KG1 (cell line): ENCODE measurements around the gene ATP5MG.
"Not testable (repeated sequence)": the region's sequence is repeated elsewhere in the genome, so short reads cannot be mapped to it uniquely, and the experiment has no call there.

Experiments used
- DNase-seq: peaks from one replicate; lab custom pipeline; 2025; lab: John Stamatoyannopoulos, UW

The ATP5MG gene, protein sequence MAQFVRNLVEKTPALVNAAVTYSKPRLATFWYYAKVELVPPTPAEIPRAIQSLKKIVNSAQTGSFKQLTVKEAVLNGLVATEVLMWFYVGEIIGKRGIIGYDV

DNA sequence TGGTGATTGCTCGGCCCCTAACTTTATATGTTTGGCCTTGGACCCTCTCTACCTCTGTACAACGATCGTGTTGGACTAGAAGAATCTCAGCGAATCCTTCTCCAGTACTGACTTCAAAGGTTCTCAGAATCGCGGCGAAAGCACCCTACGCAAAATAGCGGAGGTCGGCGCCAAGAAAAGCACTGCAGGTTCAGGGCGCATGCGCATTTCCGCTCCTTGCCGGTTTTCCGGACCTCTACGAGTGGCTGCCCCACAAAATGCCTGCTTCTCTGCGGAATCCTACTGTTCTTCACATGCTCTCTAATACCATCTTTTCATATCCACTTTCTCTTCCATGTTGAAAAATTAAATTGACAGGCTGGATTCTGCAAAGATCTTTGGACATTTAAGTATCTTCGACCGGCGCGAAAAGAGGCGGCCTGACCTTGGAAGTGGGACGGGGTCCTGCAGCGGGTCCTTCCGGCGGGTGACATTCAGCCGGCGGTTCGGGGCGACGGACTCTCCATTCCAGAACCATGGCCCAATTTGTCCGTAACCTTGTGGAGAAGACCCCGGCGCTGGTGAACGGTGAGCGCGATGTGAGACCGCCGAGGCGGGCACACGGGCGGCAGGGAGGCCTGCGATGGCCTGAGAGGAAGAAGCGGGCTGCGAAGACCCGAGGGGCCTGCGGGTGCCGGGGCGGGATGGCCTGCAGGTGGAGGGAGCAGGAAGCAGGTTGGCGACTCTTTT, at the start of gene ATP5MG:
TSS of gene ATP5MG (plus strand) at position 456 of the 729 bp plus-strand sequence. CDS start at position 516, 60 bp downstream.
- DNase-seq, result peak; percentile 100

DNA sequence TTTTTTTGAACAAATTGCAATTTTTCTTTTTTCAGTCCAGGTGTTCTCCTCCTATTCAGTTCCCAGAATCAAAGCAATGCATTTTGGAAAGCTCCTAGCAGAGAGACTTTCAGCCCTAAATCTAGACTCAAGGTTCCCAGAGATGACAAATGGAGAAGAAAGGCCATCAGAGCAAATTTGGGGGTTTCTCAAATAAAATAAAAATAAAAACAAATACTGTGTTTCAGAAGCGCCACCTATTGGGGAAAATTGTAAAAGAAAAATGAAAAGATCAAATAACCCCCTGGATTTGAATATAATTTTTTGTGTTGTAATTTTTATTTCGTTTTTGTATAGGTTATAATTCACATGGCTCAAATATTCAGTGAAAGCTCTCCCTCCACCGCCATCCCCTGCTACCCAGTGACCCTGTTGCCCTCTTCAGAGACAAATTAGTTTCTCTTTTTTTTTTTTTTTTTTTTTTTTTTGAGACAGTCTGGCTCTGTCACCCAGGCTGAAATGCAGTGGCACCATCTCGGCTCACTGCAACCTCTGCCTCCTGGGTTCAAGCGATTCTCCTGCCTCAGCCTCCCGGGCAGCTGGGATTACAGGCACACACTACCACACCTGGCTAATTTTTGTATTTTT, 48.2 kb upstream of the ATP5MG start:
- peak; percentile 78 for DNase-seq

DNA sequence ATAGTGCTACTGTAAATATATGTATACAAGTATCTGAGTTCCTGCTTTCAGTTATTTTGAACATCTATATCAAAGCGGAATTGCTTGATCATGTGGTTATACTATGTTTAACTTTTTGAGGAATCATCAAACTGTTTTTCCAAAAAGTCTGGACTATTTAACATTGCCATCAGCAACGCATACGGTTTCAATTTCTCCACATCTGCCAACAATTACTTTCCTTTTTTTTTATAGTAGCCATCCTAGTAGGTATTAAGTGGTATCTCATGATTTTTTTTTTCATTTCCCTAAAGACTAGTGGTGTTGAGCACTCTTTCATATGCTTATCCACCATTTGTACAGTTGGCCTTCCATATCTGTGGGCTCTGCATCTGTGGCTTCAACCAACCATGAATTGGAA, 43.3 kb upstream of the ATP5MG start:
- no peak for DNase-seq

DNA sequence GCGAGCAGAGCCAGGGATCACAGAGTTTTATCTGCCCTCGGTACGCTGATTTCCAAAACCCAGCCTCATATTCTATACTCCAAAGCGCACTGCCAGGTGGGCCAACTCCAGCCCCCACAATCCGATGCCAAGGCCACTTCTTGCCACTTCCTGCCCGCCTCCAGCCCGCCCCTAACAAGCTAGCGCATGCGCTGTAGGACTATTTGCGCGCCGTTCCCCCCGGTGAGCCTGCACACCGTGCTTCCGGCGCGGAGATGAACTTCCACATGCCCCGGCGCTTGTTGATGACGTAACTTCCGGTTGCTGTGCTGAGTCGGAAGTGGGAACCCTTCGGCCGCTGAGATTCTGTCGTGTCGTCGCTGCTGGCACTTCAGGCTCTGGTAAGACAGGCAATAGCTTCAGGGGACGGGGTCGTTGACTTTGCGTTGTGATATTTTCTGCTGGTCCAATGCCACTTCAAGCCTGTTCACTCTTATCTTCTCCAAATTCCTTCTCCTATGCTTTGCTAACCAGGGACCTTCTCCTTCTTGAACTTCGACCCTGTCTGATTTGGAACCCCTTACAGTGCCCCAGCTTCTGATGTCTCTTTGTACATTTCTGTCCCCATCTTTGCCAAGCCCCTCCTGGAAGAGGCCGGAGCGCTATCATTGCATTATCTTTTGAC, 42.0 kb upstream of the ATP5MG start, which contains the start of gene UBE4A:
TSS of gene UBE4A (plus strand) at position 306 of the 664 bp plus-strand sequence. CDS start 5,481 bp downstream, outside the sequence.
- peak; percentile 93 for DNase-seq

DNA sequence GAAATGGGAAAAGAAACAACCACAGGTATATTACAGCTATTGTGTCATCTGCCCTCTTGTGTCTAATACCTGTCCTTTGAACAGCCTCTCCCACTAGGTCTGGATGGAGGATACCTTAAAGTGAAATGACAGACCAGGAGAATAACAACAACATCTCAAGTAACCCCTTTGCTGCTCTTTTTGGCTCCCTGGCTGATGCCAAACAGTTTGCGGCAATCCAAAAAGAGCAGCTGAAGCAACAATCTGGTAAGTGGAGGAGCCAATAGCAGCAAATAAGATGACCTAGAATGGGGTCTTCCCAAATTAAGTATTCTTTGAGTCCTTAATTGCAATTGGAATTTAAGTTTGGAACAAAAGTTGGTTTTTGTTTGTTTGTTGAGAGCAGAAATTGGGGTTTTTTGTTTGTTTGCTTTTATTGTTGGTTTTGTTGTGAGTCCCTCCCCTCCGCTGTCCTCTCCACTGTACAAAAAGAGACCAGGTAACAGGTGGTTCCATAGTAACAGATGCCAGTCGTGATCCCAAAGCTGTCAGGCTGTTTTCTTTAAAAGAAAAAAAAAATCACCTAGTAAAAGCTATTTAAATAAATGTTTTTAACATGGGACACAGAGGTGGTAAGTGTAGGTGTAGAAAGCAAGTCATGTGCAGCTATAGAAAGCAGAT, 36.3 kb upstream of the ATP5MG start:
- no peak for DNase-seq

DNA sequence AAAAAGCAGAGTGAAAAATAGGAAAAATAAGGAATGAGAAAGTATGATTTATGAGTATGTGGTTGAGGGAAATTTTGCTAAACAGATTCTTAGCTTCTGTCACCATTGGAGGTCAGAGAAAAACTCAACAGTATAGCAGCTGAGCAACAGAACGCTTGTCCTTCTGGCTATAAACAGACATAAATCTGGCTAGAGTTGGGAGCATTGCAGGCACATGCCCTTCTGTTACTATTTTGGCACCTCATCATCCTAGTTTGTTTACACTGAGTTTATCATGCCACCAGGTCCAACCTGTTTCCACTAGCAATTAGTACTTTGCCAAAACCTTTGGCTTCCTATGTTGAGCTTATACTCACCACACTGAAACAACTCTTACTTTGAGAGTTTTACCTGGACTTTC, 35.1 kb upstream of the ATP5MG start:
- DNase-seq, result no peak

DNA sequence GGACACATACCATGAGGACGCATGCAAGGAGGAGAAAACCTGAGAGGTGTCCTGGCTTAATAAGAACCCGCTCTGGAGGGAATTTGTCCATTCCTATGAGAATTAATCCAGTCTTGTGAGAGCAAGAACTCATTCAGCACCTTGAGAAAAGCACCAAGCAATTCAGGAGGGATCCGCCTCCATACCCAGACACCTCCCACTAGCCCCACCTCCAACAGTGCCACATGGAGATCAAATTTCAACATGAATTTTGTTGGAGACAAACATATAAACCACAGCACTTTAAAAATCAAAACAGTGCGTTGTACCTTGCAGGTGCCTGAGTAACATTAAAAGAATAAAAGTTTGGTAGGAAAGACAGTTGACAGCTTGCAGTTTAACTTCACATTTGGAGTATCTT, 30.6 kb upstream of the ATP5MG start:
- no peak for DNase-seq

DNA sequence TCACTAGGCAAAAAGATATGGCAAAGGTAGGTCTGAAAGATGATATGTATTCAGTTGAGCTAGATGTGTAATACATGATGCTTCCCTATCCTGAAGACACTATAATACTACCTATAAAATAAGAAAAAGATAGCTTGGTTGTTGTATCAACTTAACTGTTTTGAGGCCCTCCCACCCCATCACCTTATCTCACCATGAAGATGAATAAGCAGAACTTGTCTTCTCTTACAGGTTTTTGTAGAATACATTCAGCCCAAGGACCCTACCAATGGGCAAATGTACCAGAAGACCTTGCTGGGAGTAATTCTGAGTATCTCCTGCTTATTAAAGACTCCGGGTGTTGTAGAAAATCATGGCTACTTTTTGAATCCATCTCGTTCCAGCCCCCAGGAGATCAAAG, 28.1 kb upstream of the ATP5MG start:
- DNase-seq, result no peak

DNA sequence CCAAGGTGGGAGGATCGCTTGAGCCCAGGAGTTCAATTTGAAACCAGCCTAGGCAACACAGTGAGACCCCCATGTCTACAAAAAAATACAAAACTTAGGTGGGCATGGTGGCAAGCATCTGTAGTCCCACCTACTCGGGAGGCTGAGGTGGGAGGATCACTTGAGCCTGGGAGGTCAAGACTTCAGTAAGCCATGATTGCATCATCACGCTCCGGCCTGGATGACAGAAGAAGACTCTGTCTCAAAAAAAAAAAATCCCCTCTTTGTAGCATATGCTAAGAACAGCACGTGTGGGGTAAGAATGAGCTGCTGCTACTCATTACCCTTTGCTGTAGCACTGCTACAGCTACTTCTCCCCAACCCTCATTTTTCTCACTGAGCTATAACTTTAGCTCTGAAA, 27.5 kb upstream of the ATP5MG start:
- DNase-seq, result no peak

DNA sequence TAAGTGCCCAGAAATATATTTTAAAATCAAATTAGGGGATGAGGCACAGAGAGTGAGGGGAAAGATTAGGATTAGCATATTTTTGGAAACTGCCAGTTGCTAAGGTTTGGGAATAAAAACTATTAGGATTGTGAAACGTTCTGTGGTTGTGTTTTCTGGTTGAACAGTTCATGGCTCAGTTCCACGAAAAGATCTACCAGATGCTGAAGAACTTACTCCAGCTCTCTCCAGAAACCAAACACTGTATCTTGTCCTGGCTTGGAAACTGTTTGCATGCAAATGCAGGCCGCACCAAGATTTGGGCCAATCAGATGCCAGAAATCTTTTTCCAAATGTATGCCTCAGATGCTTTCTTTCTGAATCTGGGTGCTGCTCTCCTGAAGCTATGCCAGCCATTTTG, 26.7 kb upstream of the ATP5MG start:
- DNase-seq, result no peak

DNA sequence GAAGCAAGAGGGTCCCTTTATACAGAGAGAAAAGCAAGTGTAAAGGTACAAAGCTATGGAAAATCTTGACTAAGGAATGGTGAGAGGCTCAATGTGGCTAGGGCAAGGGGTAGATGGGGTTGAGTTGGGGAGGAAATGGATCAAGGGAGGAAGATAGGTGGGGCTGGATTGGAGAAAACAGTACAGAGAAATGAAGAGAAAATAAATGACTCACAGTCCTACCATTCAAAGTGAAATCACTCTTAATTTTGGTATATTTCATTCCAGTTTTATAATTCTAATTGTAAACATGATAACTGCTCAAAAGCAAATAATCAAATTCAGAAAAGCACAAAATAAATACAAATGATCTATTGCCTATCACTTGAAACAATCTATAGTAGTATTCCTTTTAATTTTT, 25.4 kb upstream of the ATP5MG start:
- DNase-seq, result no peak

DNA sequence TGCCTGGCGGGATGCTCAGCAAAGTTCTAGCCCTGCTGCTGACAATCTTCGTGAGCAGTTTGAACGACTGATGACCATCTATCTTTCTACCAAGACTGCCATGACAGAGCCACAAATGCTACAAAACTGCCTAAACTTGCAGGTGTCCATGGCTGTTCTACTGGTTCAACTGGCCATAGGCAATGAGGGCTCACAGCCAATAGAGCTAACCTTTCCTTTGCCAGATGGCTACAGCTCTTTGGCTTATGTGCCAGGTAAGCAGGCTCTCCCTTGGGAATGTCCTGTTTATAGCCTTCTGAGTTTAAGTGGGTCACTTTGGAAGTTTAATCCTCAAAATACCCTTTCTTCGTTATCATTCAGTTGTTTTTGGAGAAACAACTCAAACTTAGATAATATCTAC, 21.9 kb upstream of the ATP5MG start:
- DNase-seq, result no peak

DNA sequence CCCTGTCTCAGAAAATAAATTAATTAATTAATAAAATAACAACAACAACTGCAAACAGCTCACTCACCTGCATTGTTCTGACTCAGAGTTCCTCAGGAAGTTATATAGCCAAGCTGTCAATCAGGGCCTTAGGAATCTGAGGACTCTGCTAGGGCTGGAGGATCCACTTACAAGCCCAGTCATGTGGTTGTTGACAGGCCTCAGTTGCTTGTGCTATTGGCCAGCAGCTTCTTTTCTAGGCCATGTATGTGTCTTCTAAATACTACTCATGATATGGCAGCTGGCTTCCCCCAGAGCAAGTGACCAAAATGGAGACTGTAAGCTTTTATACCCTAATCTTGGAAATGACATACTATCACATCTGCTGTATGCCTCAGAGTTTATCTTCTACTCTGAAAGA, 20.8 kb upstream of the ATP5MG start:
- DNase-seq, result no peak

DNA sequence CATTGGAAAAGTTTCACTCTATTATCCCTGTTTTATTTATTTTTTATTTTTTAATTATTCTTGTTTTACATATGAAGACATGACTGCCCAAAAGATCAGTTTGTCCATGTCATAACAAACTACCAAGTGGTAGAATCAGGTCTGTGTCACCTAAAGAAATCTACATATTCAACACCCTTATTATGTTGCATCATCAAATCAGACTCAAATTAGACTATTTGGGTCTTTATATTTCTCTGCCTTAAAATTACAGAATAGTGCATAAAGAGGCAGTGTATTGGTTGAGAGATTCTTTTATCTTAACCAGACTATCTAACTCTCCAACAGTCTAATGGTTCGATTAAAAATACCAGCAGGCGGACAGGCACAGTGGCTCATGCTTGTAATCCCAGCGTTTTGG, 18.5 kb upstream of the ATP5MG start:
- no peak for DNase-seq

DNA sequence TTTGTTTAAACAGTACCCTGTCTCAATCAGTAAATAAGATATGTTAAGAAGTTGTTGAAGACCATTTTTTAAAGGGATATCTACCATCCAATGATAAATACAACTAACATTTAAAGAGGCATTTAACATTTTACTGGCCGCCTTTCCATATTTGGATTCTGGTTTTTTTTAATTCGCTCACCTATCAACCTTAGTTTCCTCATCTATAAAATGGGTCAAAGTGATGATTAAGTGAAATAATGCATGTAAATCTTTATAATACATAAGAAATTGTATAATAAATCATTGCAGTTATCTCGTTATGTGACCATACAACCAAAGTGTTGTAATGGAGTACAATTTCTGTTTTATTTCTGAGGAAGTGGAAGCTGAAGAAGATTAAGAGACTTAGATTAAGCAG, 17.7 kb upstream of the ATP5MG start:
- DNase-seq, result no peak

DNA sequence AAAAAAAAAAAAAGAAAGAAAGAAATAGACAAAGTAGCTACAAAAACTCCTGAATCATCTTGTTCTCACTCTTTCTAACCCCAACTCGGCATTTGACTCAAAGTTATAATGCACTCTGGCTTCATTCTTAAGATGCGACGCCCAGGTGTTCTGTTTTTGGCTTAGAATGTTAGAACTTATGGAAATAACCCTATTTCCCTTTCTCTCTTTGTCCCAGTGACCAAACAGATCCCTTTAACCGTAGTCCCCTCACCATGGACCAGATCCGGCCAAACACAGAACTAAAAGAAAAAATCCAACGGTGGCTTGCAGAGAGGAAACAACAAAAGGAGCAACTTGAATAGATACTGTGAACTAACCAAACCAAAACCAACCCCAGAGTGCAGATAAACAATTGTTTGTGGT, 5.3 kb upstream of the ATP5MG start:
- no peak for DNase-seq

DNA sequence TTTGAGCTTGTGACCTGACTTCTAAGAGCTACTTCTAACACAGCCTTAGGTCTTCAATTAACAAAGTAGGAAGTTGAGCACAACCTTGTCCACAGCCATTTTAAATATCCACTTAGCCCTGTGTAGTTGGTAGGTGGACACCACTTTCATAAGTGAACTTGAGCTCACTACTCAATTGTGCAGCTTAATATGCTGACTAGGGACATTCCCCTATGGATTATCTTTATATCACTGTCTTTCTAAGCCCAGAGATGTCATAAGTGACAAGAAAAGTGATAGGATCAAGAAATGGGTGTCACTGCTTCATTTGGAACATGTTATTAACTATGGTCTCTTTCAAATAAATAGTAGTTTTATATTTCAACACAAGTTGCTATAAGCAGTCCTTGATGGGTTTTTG, 4.0 kb upstream of the ATP5MG start:
- DNase-seq, result no peak

DNA sequence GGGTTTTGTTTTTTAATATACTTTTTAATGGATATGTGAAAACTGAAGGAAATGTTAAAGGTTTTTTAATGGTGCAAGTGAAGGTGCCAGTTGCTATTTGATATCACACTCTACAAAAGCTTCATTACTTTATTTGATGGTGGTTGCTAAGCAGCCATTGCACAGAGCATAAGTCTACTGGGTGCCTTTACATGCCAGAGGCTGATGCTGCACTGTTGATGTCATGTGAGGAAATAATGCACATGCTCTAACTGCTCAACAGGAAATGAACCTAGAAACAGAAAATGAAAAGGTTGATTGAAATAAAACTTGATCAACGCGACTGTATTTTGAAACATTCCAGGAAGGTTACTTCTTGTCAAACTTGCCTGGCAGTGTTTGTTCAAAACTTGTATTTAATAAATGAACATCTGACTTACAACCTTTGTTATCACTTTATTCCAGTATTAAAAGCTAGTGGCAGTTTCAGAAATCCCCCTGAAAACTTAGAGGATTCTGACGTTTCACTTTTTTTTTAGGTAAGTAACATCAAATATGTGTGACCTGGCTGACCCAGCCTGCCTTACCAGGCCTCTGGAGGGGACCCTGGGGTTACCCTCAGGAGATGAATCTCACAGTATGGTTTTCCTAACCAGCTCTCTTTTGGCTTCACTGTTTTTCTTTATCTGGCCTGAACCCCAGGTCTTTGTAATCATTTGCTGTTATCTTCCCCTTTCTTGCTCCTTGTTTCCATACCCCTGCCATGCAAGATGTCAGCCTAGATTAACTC, 2.4 kb upstream of the ATP5MG start:
- no peak for DNase-seq

DNA sequence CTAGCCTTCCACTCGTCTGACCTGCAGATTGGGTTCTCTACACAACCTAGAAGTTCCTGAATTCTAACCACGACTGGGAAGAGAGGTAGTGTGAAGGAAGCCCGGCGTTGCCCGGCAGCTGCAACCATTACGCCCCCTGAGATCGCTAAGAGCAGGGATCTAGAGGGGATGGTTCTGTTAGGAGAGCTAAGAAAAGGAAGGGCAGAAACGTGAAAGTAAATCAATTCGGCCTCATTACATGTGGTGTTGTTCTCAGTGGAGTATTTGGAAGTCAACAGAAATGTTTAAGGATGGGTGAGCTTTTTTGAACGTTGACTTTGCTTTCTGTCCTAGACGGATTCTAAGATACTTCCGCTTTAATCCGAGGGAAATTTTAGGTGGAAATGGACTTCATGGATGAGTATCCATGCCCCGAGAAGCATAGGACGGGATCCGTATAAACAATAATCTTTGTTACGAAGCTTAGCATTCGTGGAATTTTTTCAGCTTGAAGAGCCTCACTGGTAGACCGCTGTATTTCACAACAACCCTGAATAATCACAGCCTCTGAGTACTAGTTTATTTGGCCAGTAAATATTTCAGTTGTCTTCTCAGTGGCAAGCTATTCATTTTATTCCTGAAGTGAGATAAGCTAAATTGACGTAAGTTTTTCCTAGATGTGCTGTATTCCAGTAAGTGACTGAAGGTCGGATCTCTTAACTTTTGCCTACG, 629 bp downstream of the ATP5MG start:
- no peak for DNase-seq

DNA sequence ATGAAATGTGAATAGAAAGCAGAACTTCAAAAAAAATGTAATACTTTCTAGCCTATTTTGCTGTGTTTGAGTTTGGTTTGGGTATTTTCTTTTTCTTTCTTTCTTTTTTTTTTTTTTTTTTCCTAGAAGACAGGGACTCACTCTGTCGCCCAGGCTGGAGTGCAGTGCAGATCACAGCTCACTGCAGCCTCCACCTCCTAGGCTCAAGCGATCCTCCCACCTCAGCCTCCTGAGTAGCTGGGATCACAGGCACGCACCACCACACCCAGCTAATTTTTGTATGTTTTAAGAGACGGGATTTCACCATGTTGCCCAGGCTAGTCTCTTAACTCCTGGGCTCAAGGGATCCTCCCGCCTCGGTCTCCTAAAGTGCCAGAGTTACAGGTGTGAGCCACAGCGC, 1.2 kb downstream of the ATP5MG start:
- DNase-seq, result not testable (repeated sequence)

DNA sequence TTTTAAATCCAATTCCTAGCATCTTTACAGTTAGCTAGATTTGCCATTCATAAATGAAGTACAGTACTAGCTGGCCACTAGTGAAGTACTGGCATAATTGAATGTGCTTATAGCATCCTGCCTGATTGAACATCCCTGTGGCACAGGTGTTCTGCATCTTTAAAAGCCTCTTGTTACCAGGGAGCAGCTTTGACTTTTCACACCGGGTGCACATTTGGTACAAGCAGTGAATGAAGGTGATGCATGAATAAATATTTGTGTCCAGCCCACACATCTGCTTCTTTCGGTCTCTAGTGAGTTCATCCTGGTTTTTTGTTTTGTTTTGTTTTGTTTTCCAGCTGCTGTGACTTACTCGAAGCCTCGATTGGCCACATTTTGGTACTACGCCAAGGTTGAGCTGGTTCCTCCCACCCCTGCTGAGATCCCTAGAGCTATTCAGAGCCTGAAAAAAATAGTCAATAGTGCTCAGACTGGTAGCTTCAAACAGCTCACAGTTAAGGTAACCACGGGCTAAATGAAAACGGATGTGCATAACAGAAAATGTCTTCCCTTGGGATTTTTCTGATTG, 5.3 kb downstream of the ATP5MG start:
- DNase-seq, result no peak
